ENCODE results near the gene S100A3.

GRCh38 chr1:153507926-153508583, 41.0 kb downstream of the S100A3 start:
- TF ChIP-seq EZH2 (conservative IDR thresholded peaks at IDR 0.05; ENCODE audit: low read depth, low read length) (no peak), NR2C2 (CRISPR knock-in tag; IDR thresholded peaks at IDR 0.05; ENCODE audit: borderline replicate concordance) (no peak), MAZ (IDR thresholded peaks at IDR 0.05; ENCODE audit: borderline replicate concordance, low read depth, low read length) (no peak), MAZ (CRISPR knock-in tag; IDR thresholded peaks at IDR 0.05; ENCODE audit: low read depth) (no peak), SNRNP70 (IDR thresholded peaks at IDR 0.05; ENCODE audit: low read depth, low read length) (no peak), ZNF513 (CRISPR knock-in tag; conservative IDR thresholded peaks at IDR 0.05) (no peak), GATAD1 (CRISPR knock-in tag; IDR thresholded peaks at IDR 0.05) (no peak), POLR2AphosphoS5 (IDR thresholded peaks at IDR 0.05; ENCODE audit: low read depth, low read length) (no peak), NRL (CRISPR knock-in tag; IDR thresholded peaks at IDR 0.05; ENCODE audit: borderline replicate concordance) (no peak)
- TF ChIP-seq, protein P1, sequence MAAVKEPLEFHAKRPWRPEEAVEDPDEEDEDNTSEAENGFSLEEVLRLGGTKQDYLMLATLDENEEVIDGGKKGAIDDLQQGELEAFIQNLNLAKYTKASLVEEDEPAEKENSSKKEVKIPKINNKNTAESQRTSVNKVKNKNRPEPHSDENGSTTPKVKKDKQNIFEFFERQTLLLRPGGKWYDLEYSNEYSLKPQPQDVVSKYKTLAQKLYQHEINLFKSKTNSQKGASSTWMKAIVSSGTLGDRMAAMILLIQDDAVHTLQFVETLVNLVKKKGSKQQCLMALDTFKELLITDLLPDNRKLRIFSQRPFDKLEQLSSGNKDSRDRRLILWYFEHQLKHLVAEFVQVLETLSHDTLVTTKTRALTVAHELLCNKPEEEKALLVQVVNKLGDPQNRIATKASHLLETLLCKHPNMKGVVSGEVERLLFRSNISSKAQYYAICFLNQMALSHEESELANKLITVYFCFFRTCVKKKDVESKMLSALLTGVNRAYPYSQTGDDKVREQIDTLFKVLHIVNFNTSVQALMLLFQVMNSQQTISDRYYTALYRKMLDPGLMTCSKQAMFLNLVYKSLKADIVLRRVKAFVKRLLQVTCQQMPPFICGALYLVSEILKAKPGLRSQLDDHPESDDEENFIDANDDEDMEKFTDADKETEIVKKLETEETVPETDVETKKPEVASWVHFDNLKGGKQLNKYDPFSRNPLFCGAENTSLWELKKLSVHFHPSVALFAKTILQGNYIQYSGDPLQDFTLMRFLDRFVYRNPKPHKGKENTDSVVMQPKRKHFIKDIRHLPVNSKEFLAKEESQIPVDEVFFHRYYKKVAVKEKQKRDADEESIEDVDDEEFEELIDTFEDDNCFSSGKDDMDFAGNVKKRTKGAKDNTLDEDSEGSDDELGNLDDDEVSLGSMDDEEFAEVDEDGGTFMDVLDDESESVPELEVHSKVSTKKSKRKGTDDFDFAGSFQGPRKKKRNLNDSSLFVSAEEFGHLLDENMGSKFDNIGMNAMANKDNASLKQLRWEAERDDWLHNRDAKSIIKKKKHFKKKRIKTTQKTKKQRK (IDR thresholded peaks at IDR 0.05; ENCODE audit: low read length) = no peak
- TF ChIP-seq, protein P2, sequence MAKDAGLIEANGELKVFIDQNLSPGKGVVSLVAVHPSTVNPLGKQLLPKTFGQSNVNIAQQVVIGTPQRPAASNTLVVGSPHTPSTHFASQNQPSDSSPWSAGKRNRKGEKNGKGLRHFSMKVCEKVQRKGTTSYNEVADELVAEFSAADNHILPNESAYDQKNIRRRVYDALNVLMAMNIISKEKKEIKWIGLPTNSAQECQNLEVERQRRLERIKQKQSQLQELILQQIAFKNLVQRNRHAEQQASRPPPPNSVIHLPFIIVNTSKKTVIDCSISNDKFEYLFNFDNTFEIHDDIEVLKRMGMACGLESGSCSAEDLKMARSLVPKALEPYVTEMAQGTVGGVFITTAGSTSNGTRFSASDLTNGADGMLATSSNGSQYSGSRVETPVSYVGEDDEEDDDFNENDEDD (CRISPR knock-in tag; IDR thresholded peaks at IDR 0.05; ENCODE audit: borderline replicate concordance) = no peak

Data from HepG2 (cell line).